ENCODE measurements around the gene SLC25A25. TPM values are rescaled to one million over a fixed set of nuclear protein-coding genes. Genes with fewer than 3 reads are reported as not detected.
A peak's percentile ranks its signal among the peaks of the same experiment; 100 is the strongest.

The SLC25A25 gene
- total and polyA plus RNA-seq, 9 of the 15 experiments (the other 6 are each of a cell fraction or from before 2014, with no cell fraction given) = 0.07 to 35.9 (median 23.2) TPM

- TF ChIP-seq REST (IDR thresholded peaks at IDR 0.05; ENCODE audit: borderline replicate concordance) = no peak
- no peak for TF ChIP-seq REST (CRISPR knock-in tag; IDR thresholded peaks at IDR 0.05; ENCODE audit: low read depth)
- TF ChIP-seq WHSC1 (IDR thresholded peaks at IDR 0.05; ENCODE audit: low read length) = no peak
- TF ChIP-seq IRF2 (CRISPR knock-in tag; IDR thresholded peaks at IDR 0.05) = no peak
- TF ChIP-seq E2F8 (IDR thresholded peaks at IDR 0.05; ENCODE audit: low read depth, partially characterized antibody) = peak; percentile 57
- TF ChIP-seq TARDBP (IDR thresholded peaks at IDR 0.05) = peak; percentile 33; the same call in 1 of the 2 replicates
- no peak for TF ChIP-seq SAFB (IDR thresholded peaks at IDR 0.05; ENCODE audit: borderline replicate concordance, low read depth, low read length)
- TF ChIP-seq GTF2F1 (IDR thresholded peaks at IDR 0.05; ENCODE audit: low read depth, low read length) = no peak
- no peak for TF ChIP-seq SMARCB1 (IDR thresholded peaks at IDR 0.05; ENCODE audit: insufficient read length, low read depth)
- no peak for TF ChIP-seq RBM15 (IDR thresholded peaks at IDR 0.05; ENCODE audit: insufficient read depth, low read length)
- TF ChIP-seq ZNF609 (CRISPR knock-in tag; IDR thresholded peaks at IDR 0.05; ENCODE audit: borderline replicate concordance) = no peak
Measured at GRCh38 chr9:128066713-128067644, 1.1 kb upstream of the SLC25A25 start, which contains the start of gene NAIF1 (continued).
